IMR-90 (cell line): ENCODE results near the gene CACNA2D3. TPM values are rescaled to one million over a fixed set of nuclear protein-coding genes. Genes with fewer than 3 reads are reported as not detected.

Experiments used
- ATAC-seq: fragments of 200-7000 bp; cut with Tn5 transposase; 2 replicates; pipeline ENCODE4 v1.9.1; 2020; ENCODE audit warnings: low read depth, mild to moderate bottlenecking, moderate library complexity
- BruUV-seq: library from RNA; stranded (reverse); fragments of 400-500 nt; replicated peaks from 2 replicates; lab custom pipeline; 2021; lab: Mats Ljungman, UMichigan
- CTCF ChIA-PET: fragments of 300-600 bp; formaldehyde crosslinking; extraction: SDS; loops from one replicate; lab custom pipeline; 2021; ENCODE audit warnings: antibody characterized with exemption; lab: Yijun Ruan, JAX
- POLR2A ChIA-PET: fragments of 300-600 bp; sonication (Branson Sonifier 250); formaldehyde crosslinking; loops from one replicate; lab custom pipeline; 2022; ENCODE audit warnings: antibody characterized with exemption; ENCODE audit not compliant: unreplicated experiment; lab: Charles Lee
- DNase-seq: peaks from one replicate; pipeline ENCODE4 v3.0.0; 2013
- H2AFZ ChIP-seq: replicated peaks from 2 replicates; pipeline ENCODE3; 2013; ENCODE audit warnings: low read length, mild to moderate bottlenecking; ENCODE audit not compliant: poor library complexity
- H2AK5ac ChIP-seq: 2 replicates; pipeline ENCODE4 v1.6.1; 2013; ENCODE audit warnings: low read depth, low read length, inconsistent platforms
- H2AK9ac ChIP-seq: replicated peaks from 2 replicates; pipeline ENCODE3; 2013; ENCODE audit warnings: mild to moderate bottlenecking, low read depth, low read length, moderate library complexity; ENCODE audit not compliant: poor library complexity
- H2BK120ac ChIP-seq: 2 replicates; pipeline ENCODE4 v1.6.1; 2013; ENCODE audit warnings: low read depth, low read length, inconsistent platforms
- H2BK15ac ChIP-seq: 3 replicates; pipeline ENCODE4 v1.6.1; 2013; ENCODE audit warnings: low read depth, low read length, inconsistent platforms
- H2BK20ac ChIP-seq: 2 replicates; pipeline ENCODE4 v1.6.1; 2013; ENCODE audit warnings: low read depth, mild to moderate bottlenecking, inconsistent platforms, low read length, moderate library complexity
- H2BK5ac ChIP-seq: 2 replicates; pipeline ENCODE4 v1.6.1; 2013; ENCODE audit warnings: mild to moderate bottlenecking, low read depth, low read length, inconsistent platforms; ENCODE audit not compliant: poor library complexity, severe bottlenecking
- H3K14ac ChIP-seq: replicated peaks from 2 replicates; pipeline ENCODE4 v1.6.1; 2013; ENCODE audit warnings: low read depth, low read length, inconsistent platforms
- H3K18ac ChIP-seq: 2 replicates; pipeline ENCODE4 v1.6.1; 2013; ENCODE audit warnings: low read depth, low read length, control low read depth
- H3K23ac ChIP-seq: 2 replicates; pipeline ENCODE4 v1.6.1; 2013; ENCODE audit warnings: low read depth, low read length, inconsistent platforms
- H3K27ac ChIP-seq: 2 replicates; pipeline ENCODE4 v1.5.1; 2013; ENCODE audit warnings: mild to moderate bottlenecking, control low read depth, low read length; ENCODE audit not compliant: insufficient read depth
- H3K27me3 ChIP-seq: 2 replicates; pipeline ENCODE4 v1.6.1; 2013; ENCODE audit warnings: low read length; ENCODE audit not compliant: control insufficient read depth, insufficient read depth
- H3K36me3 ChIP-seq: 2 replicates; pipeline ENCODE4 v1.6.1; 2013; ENCODE audit warnings: low read length, mixed read lengths; ENCODE audit not compliant: control insufficient read depth, insufficient read depth
- H3K4ac ChIP-seq: 2 replicates; pipeline ENCODE4 v1.6.1; 2013; ENCODE audit warnings: low read depth, low read length, inconsistent platforms
- H3K4me1 ChIP-seq: 2 replicates; pipeline ENCODE4 v1.6.1; 2013; ENCODE audit warnings: low read length, mixed read lengths; ENCODE audit not compliant: control insufficient read depth, insufficient read depth
- H3K4me2 ChIP-seq: 2 replicates; pipeline ENCODE4 v1.6.1; 2013; ENCODE audit warnings: low read depth, mild to moderate bottlenecking, control low read depth, low read length, moderate library complexity
- H3K4me3 ChIP-seq: 2 replicates; pipeline ENCODE4 v1.5.1; 2013; ENCODE audit warnings: low read depth, mild to moderate bottlenecking, control low read depth, low read length, moderate library complexity; ENCODE audit not compliant: insufficient read depth
- H3K56ac ChIP-seq: 2 replicates; pipeline ENCODE4 v1.6.1; 2013; ENCODE audit warnings: low read length, inconsistent platforms; ENCODE audit not compliant: insufficient read depth; ENCODE audit errors: extremely low read depth
- H3K79me1 ChIP-seq, 2 experiments: 2 replicates each; pipeline ENCODE4 v1.6.1; 2013; ENCODE audit warnings: low read length in 2 of 2, inconsistent platforms in 1 of 2, low read depth in 1 of 2
- H3K9ac ChIP-seq: 2 replicates; pipeline ENCODE4 v1.6.1; 2013; ENCODE audit warnings: low read depth, low read length, control low read depth
- H3K9me1 ChIP-seq: 2 replicates; pipeline ENCODE4 v1.6.1; 2013; ENCODE audit warnings: low read length, inconsistent platforms; ENCODE audit not compliant: insufficient read depth
- H3K9me3 ChIP-seq: 2 replicates; pipeline ENCODE4 v1.6.1; 2013; ENCODE audit warnings: low read length; ENCODE audit not compliant: control insufficient read depth, insufficient read depth
- H4K20me1 ChIP-seq: 2 replicates; pipeline ENCODE4 v1.6.1; 2013; ENCODE audit warnings: low read length, inconsistent platforms; ENCODE audit not compliant: insufficient read depth
- H4K5ac ChIP-seq: 2 replicates; pipeline ENCODE4 v1.6.1; 2013; ENCODE audit warnings: mild to moderate bottlenecking, low read depth, low read length, control low read depth
- H4K8ac ChIP-seq, 2 experiments: 2 replicates each; pipeline ENCODE4 v1.6.1; 2013; ENCODE audit warnings: low read depth in 2 of 2, low read length in 2 of 2, control low read depth in 1 of 2, inconsistent platforms in 1 of 2
- H4K91ac ChIP-seq: 2 replicates; pipeline ENCODE4 v1.6.1; 2013; ENCODE audit warnings: low read depth, low read length, inconsistent platforms; ENCODE audit not compliant: insufficient read depth
- BHLHE40 ChIP-seq: fragments of 150-350 bp; IDR thresholded peaks from 2 replicates; pipeline ENCODE4 v1.6.1; 2016; ENCODE audit warnings: mild to moderate bottlenecking, low read depth, low read length
- CEBPB ChIP-seq: IDR thresholded peaks from 2 replicates; pipeline ENCODE4 v1.6.1; 2012; ENCODE audit warnings: low read depth, low read length, improper control_type of control experiment
- CHD1 ChIP-seq: IDR thresholded peaks from 2 replicates; pipeline ENCODE4 v1.6.1; 2012; ENCODE audit warnings: low read depth, low read length, improper control_type of control experiment
- CTCF ChIP-seq: conservative IDR thresholded peaks from 2 replicates; pipeline ENCODE4 v1.5.1; 2012; ENCODE audit warnings: mild to moderate bottlenecking, low read depth, low read length, improper control_type of control experiment
- ELK1 ChIP-seq: fragments of 150-350 bp; IDR thresholded peaks from 2 replicates; pipeline ENCODE4 v1.6.1; 2016; ENCODE audit warnings: low read depth, mild to moderate bottlenecking, low read length, moderate library complexity, borderline replicate concordance
- FOS ChIP-seq: fragments of 150-350 bp; IDR thresholded peaks from 2 replicates; pipeline ENCODE4 v1.6.1; 2016; ENCODE audit warnings: low read depth, low read length
- MAFK ChIP-seq: IDR thresholded peaks from 2 replicates; pipeline ENCODE4 v1.6.1; 2012; ENCODE audit warnings: low read depth, low read length, improper control_type of control experiment
- MAZ ChIP-seq: IDR thresholded peaks from 2 replicates; pipeline ENCODE4 v1.6.1; 2012; ENCODE audit warnings: low read depth, mild to moderate bottlenecking, low read length, improper control_type of control experiment, moderate library complexity, borderline replicate concordance
- MXI1 ChIP-seq: IDR thresholded peaks from 2 replicates; pipeline ENCODE4 v1.6.1; 2012; ENCODE audit warnings: low read depth, mild to moderate bottlenecking, low read length, moderate library complexity, borderline replicate concordance
- NFE2L2 ChIP-seq: fragments of 150-350 bp; IDR thresholded peaks from 2 replicates; pipeline ENCODE4 v1.6.1; 2016; ENCODE audit warnings: low read depth, mild to moderate bottlenecking, low read length
- POLR2A ChIP-seq: IDR thresholded peaks from 2 replicates; pipeline ENCODE4 v1.6.1; 2012; ENCODE audit warnings: mild to moderate bottlenecking, low read depth, low read length
- RAD21 ChIP-seq: IDR thresholded peaks from 2 replicates; pipeline ENCODE4 v1.6.1; 2012; ENCODE audit warnings: low read length, improper control_type of control experiment
- RCOR1 ChIP-seq: IDR thresholded peaks from 2 replicates; pipeline ENCODE4 v1.6.1; 2012; ENCODE audit warnings: mild to moderate bottlenecking, low read length, improper control_type of control experiment; ENCODE audit not compliant: insufficient replicate concordance
- RFX5 ChIP-seq: IDR thresholded peaks from 2 replicates; pipeline ENCODE4 v1.8.0; 2012; ENCODE audit warnings: low read depth, mild to moderate bottlenecking, low read length, moderate library complexity
- SMC3 ChIP-seq: fragments of 150-350 bp; IDR thresholded peaks from 2 replicates; pipeline ENCODE4 v1.6.1; 2016; ENCODE audit warnings: low read depth, mild to moderate bottlenecking, antibody characterized with exemption, low read length, moderate library complexity
- USF2 ChIP-seq: fragments of 150-350 bp; IDR thresholded peaks from 2 replicates; pipeline ENCODE4 v1.6.1; 2017; ENCODE audit warnings: mild to moderate bottlenecking, antibody characterized with exemption, low read length, low read depth
- WGBS, 2 experiments: methylation state at CpG; one replicate each; pipeline versions ENCODE4 v1.1.5 to v1.1.7; 2013; ENCODE audit warnings: missing lambda C conversion rate in 2 of 2; ENCODE audit not compliant: insufficient read length in 1 of 2; ENCODE audit errors: extremely low coverage in 2 of 2; 5-methylcytosine and 5-hydroxymethylcytosine counted together
- dilution Hi-C: fragments of 300-500 bp; cut with HindIII; formaldehyde crosslinking; loops from one replicate; pipeline ENCODE4 v1.14.3; 2018; ENCODE audit warnings: low sequenced_read_pairs; ENCODE audit not compliant: unreplicated experiment
- in situ Hi-C: fragments of 300-500 bp; cut with MboI; formaldehyde crosslinking; loops from 3 replicates; pipeline ENCODE4 v1.14.3; 2019; ENCODE audit warnings: low sequenced_read_pairs, inconsistent platforms, mixed read lengths
- intact Hi-C: fragments of 100-400 bp; cut with micrococcal nuclease; formaldehyde crosslinking; loops from 2 replicates; pipeline ENCODE4 v1.10.0; 2022
- polyA plus RNA-seq, 3 experiments: library from polyadenylated mRNA; depleted of rRNA; stranded (reverse); fragments of >200 nt; gene quantifications; 2 replicates each; pipeline ENCODE4 v1.2.3, GENCODE V29; 2012; ENCODE audit warnings: low replicate concordance in 1 of 3
- total RNA-seq: library from RNA; depleted of rRNA; stranded (reverse); fragments of >200 nt; gene quantifications from 2 replicates; pipeline ENCODE4 v1.2.3, GENCODE V29; 2012

The CACNA2D3 gene
- total and polyA plus RNA-seq, 2 of the 4 experiments (the other 2 are of a cell fraction) = 0.36 to 0.41 TPM

- Histone ChIP-seq H3K4me3 (no peak overlapping the region), H3K14ac (no peak overlapping the region)
- in situ Hi-C loops = loop anchor here (25.0 kb wide), 1 partner anchor 394 kb away; no protein-coding TSS in a partner anchor
Measured at GRCh38 chr3:54831112-54831511, 708.8 kb downstream of the CACNA2D3 start.

More at GRCh38 chr3:54831112-54831511, 708.8 kb downstream of the CACNA2D3 start:
- POLR2A ChIA-PET = no interaction called here
- Histone ChIP-seq H3K79me1 (no peaks in the 10 kb centered on the region), H3K18ac (no peak overlapping the region), H2BK20ac (no peak overlapping the region), H2BK120ac (no peak overlapping the region), H3K4ac (no peak overlapping the region), H3K4me1 (0 out of 2 replicates have a peak, but pooled peaks cover under 1% of the 10 kb centered on the region), H4K20me1 (no peaks in the 10 kb centered on the region), H3K56ac (no peak overlapping the region), H3K23ac (no peak overlapping the region), H4K8ac (no peak overlapping the region), H4K91ac (no peak overlapping the region), H4K5ac (no peak overlapping the region), H2AK9ac (no peak overlapping the region), H3K4me2 (no peak overlapping the region), H2AFZ (no peak overlapping the region), H2AK5ac (no peak overlapping the region), H3K9me1 (no peaks in the 10 kb centered on the region), H3K27ac (no peak overlapping the region), H3K9me3 (peaks cover 4% of the 10 kb centered on the region; the same call in 1 of the 2 replicates), H2BK15ac (no peak overlapping the region), H3K27me3 (peaks cover 7% of the 10 kb centered on the region), H3K9ac (no peak overlapping the region), H2BK5ac (no peak overlapping the region), H3K36me3 (no peaks in the 10 kb centered on the region)
- ATAC-seq (no peak), DNase-seq (no peak)
- CTCF ChIA-PET = interaction anchor here (0.6 to 1.1 kb wide), 4 partner anchors 11 to 74 kb away, joined by 3 to 6 read pairs (median 4); no protein-coding TSS in a partner anchor
- dilution Hi-C loops = no loop called here
- intact Hi-C loops = loop anchor here (5.0 kb wide), 1 partner anchor 404 kb away; no protein-coding TSS in a partner anchor
- no TSS peak for BruUV-seq
- WGBS, 2 experiments = no CpG with 5 or more reads among the region's 2 CpGs
- TF ChIP-seq NFE2L2 (no peak), SMC3 (no peak), CTCF (no peak), MAZ (no peak), CHD1 (no peak), RCOR1 (no peak), MXI1 (no peak), MAFK (no peak), BHLHE40 (no peak), RAD21 (no peak), USF2 (no peak), RFX5 (no peak), CEBPB (no peak), ELK1 (no peak), FOS (no peak), POLR2A (no peak)
